GM18907 (cell line): ENCODE results near the gene DNAJB11.
"Not testable (repeated sequence)": the region's sequence is repeated elsewhere in the genome, so short reads cannot be mapped to it uniquely, and the experiment has no call there.

Experiments
- ATAC-seq: cut with Tn5 transposase; IDR thresholded peaks from one replicate; pipeline ENCODE4 v1.9.1; 2021; ENCODE audit warnings: mild to moderate bottlenecking, moderate library complexity; ENCODE audit not compliant: unreplicated experiment

DNAJB11 gene

DNA sequence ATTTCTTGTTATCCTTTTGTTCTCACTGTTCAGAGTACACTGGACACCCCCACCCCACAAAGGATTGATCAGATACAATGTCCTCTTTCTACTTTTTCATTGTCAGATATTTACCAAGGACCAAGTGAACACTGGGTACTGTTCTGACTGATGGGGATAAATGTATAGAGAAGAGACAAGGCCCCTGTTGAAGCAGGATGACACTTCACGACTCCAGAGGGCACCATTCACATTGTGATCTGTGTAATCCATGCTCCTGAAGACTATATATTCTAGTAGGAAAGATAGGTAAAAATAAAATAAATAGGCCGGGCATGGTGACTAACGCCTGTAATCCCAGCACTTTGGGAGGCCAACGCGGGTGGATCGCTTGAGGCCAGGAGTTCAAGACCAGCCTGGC, 19.1 kb upstream of the DNAJB11 start:
- ATAC-seq, result no peak

DNA sequence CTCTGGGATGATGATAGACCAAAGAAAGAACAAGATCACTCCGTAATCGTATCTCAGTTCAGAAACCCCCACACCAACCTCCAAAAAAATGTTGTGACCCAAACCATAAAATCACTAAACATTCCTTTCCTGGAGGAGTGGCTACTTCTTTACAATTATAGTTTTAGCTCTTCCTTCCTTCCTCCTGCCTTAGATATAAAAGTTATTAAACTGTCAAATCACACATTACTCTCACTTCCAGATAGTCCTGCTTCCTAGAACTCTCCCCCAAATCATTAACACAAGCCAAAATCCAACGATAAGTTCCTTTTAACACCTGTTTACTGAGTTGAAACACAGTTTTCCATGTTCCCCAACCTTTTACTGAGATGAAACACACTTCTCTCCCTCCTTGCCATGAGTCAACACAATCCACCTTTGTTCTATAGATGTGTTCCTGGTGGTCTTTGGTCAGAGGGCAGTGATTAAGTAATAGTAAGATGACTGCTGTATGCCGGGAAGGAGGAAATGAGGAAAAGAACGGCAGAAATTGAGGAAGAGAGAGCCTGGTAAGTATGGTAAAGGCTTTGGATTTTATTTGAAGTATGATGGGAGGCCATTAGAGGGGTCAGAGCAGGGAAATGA, 18.0 kb upstream of the DNAJB11 start:
- ATAC-seq, result no peak

DNA sequence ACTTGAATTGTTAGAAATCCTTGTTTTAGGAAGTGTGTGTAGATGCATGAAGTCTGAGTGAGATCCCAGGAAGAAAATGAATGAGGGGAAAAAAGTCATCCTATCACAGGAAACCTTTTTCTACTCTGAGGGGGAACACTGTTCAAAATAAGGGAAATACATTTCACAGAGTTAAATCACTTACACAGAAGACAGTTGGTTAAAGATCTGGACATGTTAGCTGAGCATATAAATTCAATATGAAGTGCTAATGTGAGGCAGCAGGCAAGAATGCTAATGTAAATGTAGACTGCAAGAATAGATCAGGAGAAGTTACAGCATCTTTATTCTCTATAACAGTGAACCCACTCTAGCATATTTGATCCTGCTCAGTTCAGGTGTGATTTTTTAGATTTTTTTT, 5.9 kb upstream of the DNAJB11 start:
- no peak for ATAC-seq

DNA sequence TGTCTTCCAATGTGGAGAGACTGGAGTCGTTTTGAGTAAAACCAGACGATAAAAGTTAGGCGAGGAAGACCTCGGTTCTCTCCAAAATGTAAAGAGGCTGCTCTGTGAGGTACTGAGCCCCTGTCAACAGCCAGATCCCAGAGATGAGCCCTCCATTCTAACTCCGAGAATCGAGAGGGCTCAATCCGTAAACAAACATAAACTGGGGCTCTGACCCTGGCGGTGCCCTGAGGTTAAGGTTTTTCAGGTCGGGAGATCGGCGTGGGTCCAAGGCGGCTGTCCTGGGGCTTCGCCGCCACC, 3.8 kb upstream of the DNAJB11 start:
- no peak for ATAC-seq

DNA sequence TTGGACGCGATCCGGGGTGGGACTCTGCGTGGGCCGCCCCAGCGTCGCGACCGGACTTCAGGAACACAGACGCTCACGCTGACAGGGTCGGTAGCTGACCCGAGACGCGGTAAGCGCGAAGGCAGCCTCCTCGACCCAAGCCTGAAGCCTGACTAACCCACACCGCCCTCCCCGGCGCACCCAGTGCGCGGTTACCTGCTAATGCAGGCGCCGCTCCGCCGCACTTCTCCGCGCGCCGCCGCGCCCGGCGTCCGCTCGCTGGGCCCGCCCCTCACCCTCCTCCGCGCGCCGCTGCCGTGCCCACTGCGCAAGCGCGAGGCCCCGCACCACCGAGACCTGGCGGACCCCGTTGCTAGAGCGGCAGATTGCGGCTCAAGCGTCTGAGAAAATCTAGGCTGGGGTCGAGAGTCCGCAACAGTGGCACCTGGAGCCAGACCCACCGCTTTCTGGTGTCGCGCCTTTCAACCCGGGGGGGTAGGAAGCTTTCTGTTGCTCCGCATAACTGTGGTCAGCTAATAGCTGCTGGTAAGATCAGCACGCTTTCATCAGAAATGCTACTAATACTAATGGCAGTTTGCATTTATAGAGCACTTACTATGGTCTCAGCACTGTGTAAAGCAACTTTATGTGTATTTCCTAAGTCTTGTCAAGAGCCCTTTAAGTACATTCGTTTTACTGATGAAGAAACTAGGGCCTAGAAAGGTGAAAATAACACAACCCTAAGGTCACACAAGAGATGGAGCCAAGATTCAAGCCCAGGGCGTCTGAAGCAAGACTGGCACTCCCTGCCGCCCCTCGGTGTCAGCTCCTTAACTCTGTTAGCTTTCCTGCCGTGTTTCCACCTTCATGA, 3.2 kb upstream of the DNAJB11 start, which contains the start of gene TBCCD1:
Gene TBCCD1 (minus strand): TSS at position 268 of the 850 bp plus-strand sequence. CDS start 3,010 bp downstream, outside the sequence.
- ATAC-seq, result peak; percentile 54

DNA sequence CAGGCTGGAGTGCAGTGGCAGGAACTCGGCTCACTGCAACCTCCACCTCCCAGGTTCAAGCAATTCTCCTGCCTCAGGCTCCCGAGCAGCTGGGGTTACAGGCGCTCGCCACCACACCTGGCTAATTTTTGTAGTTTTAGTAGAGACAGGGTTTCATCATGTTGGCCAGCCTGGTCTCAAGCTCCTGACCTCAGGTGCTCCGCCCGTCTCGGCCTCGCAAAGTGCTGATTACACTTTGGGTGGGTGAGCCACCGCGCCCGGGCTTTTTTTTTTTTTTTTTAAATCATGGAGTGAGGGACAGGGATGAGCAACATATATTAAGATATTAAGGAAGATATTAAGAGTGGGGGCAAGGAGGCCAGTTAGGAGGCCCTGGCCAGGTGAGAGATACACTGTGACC, 1.2 kb upstream of the DNAJB11 start:
- ATAC-seq, result not testable (repeated sequence)

DNA sequence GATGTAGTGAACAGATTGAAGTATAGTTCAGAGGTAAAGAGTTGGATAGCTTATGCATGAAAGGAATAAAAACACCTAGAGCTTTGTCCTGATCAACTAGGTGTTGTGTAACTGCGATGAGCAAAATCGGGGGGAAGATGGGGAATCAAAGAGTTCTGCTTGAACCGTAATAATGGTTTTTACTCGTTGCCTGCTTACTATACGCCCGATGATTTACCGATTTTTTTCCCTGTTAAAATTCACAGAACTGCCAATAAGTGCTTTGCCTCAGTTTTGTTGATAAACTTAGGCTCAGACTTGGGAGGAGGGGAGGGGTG, 783 bp upstream of the DNAJB11 start:
- no peak for ATAC-seq

DNA sequence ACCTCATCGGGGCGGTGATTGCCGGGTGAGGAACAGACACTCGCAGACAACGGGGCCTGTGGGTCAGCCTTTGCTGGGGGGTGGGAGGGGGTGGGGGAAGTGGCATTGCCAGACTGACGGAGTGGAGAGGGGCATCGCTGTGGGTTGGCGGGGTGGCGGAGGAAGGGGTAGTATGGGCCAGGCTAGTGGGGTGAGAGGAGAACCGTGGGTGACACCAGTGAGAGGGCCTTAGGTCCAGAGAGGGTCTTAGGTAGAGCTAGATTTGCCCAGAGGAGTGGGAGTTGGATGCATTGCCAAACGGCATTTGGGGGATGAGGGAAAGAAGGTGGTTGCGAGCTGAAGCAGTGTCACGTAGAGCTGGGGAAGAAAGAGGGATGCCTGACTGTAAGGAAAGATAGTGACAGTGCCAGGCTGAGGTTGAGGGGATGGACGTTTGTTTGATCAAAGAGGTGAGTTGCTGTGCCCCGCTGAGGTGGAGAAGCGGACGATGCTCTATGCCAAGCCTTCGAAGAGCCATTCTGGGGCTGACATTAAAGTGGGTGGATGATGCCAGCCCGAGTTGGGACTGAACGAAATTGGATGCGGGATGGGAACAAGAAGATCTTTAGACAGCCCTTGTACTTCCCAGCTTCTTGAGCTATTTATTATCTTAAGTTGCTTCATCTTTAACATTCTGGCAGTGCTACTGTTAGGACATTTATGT, 572 bp downstream of the DNAJB11 start:
- ATAC-seq, result no peak

DNA sequence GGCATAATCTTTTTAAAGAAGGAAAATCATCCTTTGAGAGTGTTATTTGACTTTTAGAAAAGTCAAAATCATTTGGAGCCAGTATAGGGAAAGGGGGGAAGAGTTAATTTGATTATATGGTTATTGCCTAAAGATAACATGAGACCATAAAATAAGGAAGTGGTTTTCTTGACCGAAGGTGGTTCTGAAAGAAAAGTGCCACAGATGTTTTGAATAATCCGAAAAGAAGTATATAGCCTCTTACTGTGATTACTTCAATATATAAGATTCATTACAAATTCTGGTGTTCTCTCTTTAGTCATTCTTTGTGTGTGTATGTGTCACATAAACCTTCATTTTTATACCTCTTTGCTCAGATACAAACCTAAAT, 1.1 kb downstream of the DNAJB11 start:
- no peak for ATAC-seq

DNA sequence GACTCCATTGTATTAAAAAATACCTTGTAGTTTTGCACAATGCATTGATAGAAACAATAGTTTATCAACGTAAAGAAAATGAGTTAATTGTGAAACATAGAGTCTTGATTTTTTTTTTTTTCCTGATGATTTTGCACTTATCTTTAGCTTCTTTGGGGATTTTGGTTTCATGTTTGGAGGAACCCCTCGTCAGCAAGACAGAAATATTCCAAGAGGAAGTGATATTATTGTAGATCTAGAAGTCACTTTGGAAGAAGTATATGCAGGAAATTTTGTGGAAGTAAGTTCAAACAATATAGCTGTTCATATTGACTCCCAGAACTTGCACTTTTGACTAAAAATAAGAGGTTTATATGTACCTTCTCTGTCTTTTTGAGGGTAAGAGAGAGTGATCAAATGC, 7.0 kb downstream of the DNAJB11 start:
- no peak for ATAC-seq

DNA sequence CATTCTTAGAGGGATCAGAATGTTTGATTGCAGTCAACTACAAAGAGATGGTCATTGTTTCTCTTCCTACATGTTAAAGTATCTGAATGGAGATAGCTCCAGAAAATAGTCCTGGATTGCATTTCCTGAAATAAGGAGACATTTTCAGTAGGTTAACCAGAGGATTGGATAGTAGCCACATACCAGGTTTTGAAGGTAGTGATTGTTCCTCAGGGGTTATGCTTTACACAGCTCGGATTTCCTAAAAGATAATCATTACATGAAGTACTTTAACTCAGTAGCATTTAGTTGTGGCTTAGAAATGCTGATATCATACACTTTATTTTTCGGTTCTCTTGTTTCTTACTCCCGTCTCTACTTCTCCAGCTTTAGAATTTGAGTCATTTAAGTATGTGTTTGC, 10.3 kb downstream of the DNAJB11 start:
- ATAC-seq, result no peak

DNA sequence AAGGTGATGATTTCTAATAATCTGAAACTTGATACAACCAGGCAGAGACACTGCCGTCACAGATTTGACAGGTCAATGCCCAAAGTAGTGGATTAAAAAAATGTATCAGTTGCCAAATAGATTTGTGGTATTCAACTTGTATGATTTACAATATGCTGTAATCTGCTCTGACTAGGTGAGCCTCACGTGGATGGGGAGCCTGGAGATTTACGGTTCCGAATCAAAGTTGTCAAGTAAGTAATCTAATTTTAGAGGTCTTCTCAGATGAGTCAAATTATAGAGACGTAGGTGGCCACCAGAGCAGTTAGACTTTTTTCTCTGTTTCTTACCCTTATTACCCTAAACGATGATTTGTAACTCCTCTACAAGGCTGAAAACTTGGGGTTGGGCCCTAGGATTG, 12.0 kb downstream of the DNAJB11 start:
- no peak for ATAC-seq

DNA sequence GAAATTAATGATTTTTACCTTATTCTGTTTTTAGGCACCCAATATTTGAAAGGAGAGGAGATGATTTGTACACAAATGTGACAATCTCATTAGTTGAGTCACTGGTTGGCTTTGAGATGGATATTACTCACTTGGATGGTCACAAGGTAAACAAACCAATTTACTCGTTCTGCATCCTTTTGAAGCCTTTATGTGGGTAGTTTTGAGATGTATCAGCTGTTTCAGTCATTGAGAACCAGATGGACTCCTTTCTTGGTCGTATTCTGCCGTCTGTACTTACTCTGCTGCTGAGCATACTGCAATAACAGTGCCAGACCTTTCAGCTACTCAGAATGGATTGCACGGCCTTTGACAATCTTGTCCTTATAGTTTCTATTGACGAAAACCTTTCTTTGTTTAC, 13.3 kb downstream of the DNAJB11 start:
- no peak for ATAC-seq

DNA sequence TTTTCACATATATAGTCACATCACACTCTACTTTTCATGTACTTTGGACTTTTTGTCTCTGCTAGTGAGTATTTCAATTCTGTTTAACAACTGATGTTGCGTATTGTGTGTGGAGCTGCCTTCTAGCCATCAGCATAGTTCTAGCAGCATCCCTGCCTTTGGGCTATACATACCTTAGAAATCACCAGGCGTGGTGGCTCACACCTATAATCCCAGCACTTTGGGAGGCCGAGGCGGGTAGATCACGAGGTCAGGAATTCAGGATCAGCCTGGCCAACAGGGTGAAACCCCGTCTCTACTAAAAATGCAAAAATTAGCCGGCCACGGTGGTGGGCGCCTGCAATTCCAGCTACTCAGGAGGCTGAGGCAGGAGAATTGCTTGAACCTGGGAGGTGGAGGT, 15.7 kb downstream of the DNAJB11 start:
- ATAC-seq, result not testable (repeated sequence)

DNA sequence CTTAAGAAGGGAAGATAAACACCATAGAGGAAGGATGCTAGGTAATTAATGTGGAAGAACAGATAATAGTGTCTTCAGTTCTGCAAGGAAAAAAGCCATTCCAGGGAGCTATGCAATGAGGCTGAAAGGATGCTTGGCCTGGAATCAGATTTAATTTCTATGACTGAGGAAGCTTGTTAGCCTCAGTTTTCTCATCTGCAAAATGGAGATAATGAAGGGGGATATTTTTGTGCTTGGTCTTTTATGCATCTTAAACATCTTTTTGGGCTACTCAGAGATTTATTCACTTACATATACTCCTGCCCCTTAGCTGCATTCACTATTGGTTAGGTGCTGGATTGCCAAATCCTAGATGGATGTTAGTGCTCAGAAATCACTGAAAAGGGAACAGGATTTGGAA, 16.7 kb downstream of the DNAJB11 start:
- ATAC-seq, result no peak

DNA sequence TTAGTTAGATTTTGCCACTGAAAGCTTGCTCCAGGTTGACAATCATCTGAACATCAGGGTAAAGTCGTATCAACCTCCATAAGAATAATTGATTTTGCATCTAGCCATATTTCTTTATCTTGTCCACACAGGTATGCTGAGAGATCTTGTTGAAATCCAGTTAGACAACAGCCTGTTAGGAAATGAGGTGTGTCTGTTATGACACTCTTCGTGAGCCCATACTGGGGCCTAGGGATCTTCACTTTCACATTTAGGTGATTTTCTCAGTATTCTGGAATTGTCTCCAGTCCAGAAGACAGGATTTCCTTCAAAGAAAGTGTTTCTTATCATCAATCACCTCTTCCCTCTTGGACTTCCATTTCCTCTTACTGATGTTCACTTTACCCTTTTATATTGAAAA, 18.1 kb downstream of the DNAJB11 start:
- no peak for ATAC-seq

DNA sequence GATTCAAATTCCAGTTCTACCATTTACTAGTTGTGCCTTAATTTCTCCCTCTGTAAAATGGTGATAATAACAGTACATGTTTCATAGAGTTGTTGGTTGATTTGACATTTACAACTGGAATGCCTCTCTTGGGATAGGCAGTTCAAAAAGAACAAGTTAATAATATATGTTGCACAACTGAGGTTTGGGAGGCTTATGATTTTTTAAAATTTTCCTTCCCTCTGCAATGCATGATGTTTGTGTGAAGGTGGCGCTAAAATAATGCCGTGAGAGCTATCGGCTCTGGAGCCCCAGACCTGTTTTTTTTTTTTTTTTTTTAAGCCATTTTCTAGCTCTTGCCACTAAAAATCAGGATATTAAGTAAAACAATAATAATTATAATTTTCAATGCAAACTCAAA, 18.6 kb downstream of the DNAJB11 start:
- no peak for ATAC-seq

DNA sequence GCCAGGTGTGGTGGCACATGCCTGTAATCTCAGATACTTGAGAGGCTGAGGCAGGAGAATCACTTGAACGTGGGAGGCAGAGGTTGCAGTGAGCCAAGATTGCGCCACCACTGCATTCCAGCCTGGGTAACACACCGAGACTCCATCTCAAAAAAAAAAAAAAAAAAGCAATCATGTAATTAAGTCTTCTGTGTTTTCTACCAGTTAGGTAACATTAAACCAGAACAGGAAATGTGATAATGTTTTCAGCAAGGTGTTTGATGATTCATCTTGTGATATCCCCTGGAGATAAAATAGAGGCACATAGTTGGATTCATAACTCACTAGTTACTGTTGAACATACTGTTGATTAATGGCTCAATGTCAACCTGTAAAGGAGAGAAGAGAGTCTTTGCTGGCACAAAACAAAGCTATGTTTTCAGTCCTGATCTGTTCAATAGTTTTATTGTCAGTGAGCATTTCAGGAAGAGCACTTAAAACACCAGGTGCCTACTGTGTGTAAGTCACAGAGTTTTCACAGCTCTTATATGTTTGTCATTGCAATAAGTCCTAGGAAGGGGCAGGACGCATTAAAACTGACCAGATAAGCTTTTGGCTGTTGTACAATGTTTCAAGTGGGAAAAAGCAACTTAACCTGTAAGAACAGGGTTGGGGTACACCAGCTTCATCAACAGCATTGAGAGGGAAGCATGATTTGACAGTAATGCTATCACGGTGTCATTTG, 19.5 kb downstream of the DNAJB11 start:
- ATAC-seq, result no peak

DNA sequence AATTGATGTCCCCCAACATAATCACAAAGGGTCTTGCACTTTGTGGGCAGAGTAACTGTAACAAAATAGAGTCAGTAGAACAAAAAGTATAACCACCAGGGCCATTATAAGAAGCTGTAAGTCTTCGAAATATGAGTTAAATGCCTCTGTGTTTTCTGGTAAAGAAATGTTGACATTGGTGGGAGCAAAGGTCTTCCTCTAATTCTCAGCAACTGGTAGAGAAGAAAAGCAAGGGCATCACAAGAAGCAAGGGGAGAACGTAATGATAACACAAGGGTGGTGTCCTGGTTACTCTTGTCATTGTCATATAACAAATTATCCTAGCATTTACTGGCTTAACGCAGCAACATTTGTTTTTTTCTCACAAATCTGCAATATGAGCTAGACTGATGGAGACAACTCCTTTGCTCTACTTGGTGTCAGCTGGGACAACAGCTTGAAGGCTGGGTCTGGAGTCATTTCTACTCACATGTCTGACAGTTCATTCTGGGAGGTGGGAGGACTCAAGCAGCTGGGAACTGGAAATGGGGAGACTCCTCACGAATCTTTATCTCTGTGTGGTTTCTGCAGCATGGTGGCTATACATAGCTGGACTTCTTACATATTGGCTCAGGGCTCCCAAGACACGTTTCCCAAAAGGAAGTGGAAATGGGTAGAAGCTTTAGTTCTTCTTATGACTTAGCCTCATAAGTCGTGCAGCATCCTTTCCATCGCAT, 20.2 kb downstream of the DNAJB11 start:
- ATAC-seq, result no peak

DNA sequence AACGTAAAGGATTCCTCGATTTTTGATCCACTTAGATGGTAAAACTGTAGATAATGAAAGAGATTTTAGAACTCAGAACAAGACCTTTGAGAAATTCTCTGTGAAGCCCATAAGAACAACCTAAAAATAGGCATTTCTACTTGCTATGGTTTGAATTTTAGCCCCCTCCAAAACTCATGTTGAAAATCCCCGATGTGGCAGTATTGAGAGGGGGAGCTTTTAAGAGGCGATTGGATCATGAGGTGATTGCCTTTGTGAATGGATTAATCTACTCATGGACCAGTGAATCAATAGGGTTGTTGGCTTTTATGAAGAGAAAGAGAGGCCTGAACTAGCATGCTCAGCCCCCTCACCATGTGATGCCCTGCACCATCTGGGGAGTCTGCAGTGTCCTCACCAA, 22.2 kb downstream of the DNAJB11 start:
- ATAC-seq, result no peak

DNA sequence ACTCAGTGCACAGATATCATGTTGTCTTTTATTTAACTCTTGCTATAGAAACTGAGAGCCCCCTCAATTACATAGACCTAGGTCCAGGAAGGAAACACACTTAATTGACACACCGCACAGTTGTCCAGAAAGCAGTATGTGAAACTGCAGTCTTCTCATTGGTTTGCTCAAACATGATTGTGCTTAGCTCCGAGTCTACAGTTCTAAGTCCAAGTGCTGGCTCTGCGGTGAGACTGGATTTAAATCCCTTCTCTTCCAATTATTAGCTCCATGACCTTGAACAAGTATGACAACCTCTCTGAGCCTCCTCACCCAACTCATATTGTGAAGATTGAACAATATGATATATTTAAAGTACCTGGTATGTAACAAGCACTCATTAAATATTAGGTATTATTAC, 23.3 kb downstream of the DNAJB11 start:
- ATAC-seq, result no peak
